HepG2 (cell line): ENCODE measurements around the gene DHH. TPM values are rescaled to one million over a fixed set of nuclear protein-coding genes. Genes with fewer than 3 reads are reported as not detected.
A peak's percentile ranks its signal among the peaks of the same experiment; 100 is the strongest.

ENCODE experiments used
- JUNB ChIP-seq: sonication (generic); formaldehyde crosslinking; IDR thresholded peaks from 2 replicates; pipeline ENCODE4 v1.8.0; 2022; ENCODE audit warnings: missing genetic modification reagents, mild to moderate bottlenecking, borderline replicate concordance
- NCOR1 ChIP-seq: fragments of 200-600 bp; sonication (generic); IDR thresholded peaks from 2 replicates; pipeline ENCODE4 v1.7.0; 2017; ENCODE audit warnings: antibody characterized with exemption, low read length, borderline replicate concordance
- ZNF292 ChIP-seq: sonication (generic); formaldehyde crosslinking; IDR thresholded peaks from 2 replicates; pipeline ENCODE4 v1.8.1; 2022; ENCODE audit warnings: mild to moderate bottlenecking, low read depth, missing genetic modification reagents, borderline replicate concordance
- ZNF446 ChIP-seq: sonication (generic); formaldehyde crosslinking; IDR thresholded peaks from 2 replicates; pipeline ENCODE4 v1.5.0; 2020; ENCODE audit warnings: mild to moderate bottlenecking, missing genetic modification reagents
- ZNF792 ChIP-seq: IDR thresholded peaks from 2 replicates; pipeline ENCODE4 v1.6.1; 2016
- ZNF839 ChIP-seq: sonication (generic); formaldehyde crosslinking; IDR thresholded peaks from 2 replicates; pipeline ENCODE4 v1.4.0; 2020; ENCODE audit warnings: missing genetic modification reagents, mild to moderate bottlenecking, borderline replicate concordance
- polyA plus RNA-seq, 8 experiments: library from polyadenylated mRNA; depleted of rRNA in 3 of 8; stranded (reverse) in 7 of 8; unstranded in 1 of 8; fragments of >200 nt; fragmentation: Illumina TruSeq in 4 of 8; extraction: Trizol in 4 of 8; gene quantifications; 2 replicates each; pipeline versions ENCODE4 v1.2.1 to v1.2.3, GENCODE V29; 2011 to 2016; ENCODE audit warnings: low read depth in 4 of 8, missing spikeins in 1 of 8, mixed read lengths in 1 of 8; ENCODE audit not compliant: insufficient read depth in 1 of 8
- total RNA-seq, 5 experiments: library from RNA; depleted of rRNA; stranded (reverse); fragments of >200 nt; fragmentation: Illumina TruSeq; extraction: Trizol; gene quantifications; 2 replicates each; pipeline ENCODE4 v1.2.3, GENCODE V29; 2016; ENCODE audit warnings: low read depth in 1 of 5
- TF ChIP-seq, protein P1 (sequence below): IDR thresholded peaks from 2 replicates; pipeline ENCODE4 v1.6.1; 2012; ENCODE audit warnings: low read length, improper control_type of control experiment
- TF ChIP-seq, protein P2 (sequence below): sonication (generic); formaldehyde crosslinking; IDR thresholded peaks from 2 replicates; pipeline ENCODE4 v1.5.1; 2020; ENCODE audit warnings: mild to moderate bottlenecking, missing genetic modification reagents, moderate library complexity
- TF ChIP-seq, protein P3 (sequence below): sonication (generic); formaldehyde crosslinking; IDR thresholded peaks from 2 replicates; pipeline ENCODE4 v1.4.0; 2020; ENCODE audit warnings: missing genetic modification reagents, borderline replicate concordance
- TF ChIP-seq, protein P4 (sequence below): sonication (generic); formaldehyde crosslinking; IDR thresholded peaks from 2 replicates; pipeline ENCODE4 v1.8.1; 2023; ENCODE audit warnings: mild to moderate bottlenecking, moderate library complexity, missing genetic modification reagents
- TF ChIP-seq, protein P5 (sequence below): sonication (generic); formaldehyde crosslinking; conservative IDR thresholded peaks from 2 replicates; pipeline ENCODE4 v1.8.1; 2023; ENCODE audit warnings: missing genetic modification reagents

The DHH gene
- total and polyA plus RNA-seq, 2 of the 13 experiments (the other 11 are each of a cell fraction or from before 2014, with no cell fraction given): not detected

DNA sequence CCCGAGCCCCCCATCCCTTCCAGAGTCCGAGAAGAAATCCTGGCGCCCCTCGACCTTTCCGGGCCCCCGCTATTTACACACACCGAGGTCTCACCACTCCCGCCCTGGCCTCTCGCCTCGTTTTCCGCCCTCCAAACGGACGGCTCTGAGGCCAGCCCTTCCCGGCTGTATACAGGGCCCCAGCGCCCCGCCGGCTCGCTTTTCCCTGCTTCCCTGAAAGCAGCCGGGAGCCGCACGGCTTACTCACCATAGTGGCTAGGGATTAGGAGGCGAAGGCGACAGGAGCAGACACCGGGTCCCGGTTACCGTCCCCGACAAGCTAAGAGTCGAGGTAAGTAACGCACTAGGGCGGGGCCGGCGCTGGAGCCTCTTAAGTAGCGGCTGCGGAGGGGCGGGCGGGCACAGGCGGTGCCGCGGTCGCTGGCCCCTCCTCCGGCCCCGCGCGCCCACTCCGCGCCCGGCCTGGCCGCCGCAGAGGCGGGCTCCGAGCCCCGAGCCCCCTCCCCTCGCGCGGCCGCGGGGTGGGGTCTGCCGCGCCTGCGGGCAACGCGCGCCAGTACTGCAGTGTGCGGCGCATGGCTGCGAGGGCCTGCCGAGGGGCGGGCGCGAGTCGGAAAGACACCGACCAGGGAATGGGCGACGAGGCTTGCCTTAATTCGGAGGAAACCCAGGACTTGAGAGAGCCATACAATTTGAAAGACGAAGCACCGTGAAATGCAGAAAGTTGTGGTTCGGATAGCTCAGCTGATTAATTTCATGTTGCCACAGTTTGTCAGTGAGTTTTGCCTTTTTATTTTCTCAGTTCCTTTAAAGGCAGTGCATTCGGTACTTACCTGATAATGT lies 36.7 kb upstream of the DHH start, which contains the start of gene TUBA1B (continued):
- TF ChIP-seq, protein P1, sequence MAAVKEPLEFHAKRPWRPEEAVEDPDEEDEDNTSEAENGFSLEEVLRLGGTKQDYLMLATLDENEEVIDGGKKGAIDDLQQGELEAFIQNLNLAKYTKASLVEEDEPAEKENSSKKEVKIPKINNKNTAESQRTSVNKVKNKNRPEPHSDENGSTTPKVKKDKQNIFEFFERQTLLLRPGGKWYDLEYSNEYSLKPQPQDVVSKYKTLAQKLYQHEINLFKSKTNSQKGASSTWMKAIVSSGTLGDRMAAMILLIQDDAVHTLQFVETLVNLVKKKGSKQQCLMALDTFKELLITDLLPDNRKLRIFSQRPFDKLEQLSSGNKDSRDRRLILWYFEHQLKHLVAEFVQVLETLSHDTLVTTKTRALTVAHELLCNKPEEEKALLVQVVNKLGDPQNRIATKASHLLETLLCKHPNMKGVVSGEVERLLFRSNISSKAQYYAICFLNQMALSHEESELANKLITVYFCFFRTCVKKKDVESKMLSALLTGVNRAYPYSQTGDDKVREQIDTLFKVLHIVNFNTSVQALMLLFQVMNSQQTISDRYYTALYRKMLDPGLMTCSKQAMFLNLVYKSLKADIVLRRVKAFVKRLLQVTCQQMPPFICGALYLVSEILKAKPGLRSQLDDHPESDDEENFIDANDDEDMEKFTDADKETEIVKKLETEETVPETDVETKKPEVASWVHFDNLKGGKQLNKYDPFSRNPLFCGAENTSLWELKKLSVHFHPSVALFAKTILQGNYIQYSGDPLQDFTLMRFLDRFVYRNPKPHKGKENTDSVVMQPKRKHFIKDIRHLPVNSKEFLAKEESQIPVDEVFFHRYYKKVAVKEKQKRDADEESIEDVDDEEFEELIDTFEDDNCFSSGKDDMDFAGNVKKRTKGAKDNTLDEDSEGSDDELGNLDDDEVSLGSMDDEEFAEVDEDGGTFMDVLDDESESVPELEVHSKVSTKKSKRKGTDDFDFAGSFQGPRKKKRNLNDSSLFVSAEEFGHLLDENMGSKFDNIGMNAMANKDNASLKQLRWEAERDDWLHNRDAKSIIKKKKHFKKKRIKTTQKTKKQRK: no peak
- TF ChIP-seq ZNF292 (CRISPR knock-in tag) (no peak), NCOR1 (no peak), ZNF446 (CRISPR knock-in tag) (peak; percentile 3; the same call in 1 of the 2 replicates), JUNB (CRISPR knock-in tag) (peak; percentile 61), ZNF792 (CRISPR knock-in tag) (peak; percentile 24), ZNF839 (CRISPR knock-in tag) (no peak)
- TF ChIP-seq, protein P2, sequence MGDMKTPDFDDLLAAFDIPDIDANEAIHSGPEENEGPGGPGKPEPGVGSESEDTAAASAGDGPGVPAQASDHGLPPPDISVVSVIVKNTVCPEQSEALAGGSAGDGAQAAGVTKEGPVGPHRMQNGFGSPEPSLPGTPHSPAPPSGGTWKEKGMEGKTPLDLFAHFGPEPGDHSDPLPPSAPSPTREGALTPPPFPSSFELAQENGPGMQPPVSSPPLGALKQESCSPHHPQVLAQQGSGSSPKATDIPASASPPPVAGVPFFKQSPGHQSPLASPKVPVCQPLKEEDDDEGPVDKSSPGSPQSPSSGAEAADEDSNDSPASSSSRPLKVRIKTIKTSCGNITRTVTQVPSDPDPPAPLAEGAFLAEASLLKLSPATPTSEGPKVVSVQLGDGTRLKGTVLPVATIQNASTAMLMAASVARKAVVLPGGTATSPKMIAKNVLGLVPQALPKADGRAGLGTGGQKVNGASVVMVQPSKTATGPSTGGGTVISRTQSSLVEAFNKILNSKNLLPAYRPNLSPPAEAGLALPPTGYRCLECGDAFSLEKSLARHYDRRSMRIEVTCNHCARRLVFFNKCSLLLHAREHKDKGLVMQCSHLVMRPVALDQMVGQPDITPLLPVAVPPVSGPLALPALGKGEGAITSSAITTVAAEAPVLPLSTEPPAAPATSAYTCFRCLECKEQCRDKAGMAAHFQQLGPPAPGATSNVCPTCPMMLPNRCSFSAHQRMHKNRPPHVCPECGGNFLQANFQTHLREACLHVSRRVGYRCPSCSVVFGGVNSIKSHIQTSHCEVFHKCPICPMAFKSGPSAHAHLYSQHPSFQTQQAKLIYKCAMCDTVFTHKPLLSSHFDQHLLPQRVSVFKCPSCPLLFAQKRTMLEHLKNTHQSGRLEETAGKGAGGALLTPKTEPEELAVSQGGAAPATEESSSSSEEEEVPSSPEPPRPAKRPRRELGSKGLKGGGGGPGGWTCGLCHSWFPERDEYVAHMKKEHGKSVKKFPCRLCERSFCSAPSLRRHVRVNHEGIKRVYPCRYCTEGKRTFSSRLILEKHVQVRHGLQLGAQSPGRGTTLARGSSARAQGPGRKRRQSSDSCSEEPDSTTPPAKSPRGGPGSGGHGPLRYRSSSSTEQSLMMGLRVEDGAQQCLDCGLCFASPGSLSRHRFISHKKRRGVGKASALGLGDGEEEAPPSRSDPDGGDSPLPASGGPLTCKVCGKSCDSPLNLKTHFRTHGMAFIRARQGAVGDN (CRISPR knock-in tag): peak; percentile 69
- TF ChIP-seq, protein P3, sequence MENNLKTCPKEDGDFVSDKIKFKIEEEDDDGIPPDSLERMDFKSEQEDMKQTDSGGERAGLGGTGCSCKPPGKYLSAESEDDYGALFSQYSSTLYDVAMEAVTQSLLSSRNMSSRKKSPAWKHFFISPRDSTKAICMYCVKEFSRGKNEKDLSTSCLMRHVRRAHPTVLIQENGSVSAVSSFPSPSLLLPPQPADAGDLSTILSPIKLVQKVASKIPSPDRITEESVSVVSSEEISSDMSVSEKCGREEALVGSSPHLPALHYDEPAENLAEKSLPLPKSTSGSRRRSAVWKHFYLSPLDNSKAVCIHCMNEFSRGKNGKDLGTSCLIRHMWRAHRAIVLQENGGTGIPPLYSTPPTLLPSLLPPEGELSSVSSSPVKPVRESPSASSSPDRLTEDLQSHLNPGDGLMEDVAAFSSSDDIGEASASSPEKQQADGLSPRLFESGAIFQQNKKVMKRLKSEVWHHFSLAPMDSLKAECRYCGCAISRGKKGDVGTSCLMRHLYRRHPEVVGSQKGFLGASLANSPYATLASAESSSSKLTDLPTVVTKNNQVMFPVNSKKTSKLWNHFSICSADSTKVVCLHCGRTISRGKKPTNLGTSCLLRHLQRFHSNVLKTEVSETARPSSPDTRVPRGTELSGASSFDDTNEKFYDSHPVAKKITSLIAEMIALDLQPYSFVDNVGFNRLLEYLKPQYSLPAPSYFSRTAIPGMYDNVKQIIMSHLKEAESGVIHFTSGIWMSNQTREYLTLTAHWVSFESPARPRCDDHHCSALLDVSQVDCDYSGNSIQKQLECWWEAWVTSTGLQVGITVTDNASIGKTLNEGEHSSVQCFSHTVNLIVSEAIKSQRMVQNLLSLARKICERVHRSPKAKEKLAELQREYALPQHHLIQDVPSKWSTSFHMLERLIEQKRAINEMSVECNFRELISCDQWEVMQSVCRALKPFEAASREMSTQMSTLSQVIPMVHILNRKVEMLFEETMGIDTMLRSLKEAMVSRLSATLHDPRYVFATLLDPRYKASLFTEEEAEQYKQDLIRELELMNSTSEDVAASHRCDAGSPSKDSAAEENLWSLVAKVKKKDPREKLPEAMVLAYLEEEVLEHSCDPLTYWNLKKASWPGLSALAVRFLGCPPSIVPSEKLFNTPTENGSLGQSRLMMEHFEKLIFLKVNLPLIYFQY (CRISPR knock-in tag): no peak
- TF ChIP-seq, protein P4, sequence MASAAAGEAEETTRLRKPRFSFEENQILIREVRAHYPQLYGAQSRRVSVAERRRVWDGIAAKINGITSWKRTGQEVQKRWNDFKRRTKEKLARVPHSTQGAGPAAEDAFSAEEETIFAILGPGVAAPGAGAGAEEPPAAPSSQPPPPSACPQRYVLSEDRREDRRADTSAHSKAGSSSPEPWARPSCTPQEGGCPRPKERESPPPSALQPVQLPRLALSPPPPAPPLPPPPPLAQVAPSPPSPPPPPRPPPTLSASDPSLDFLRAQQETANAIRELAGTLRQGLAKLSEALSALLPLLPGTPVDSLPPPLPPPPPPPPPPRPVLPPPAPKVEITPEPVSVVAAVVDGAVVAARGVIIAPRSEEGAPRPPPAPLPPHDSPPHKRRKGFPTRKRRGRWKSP (CRISPR knock-in tag): peak; percentile 83; the same call in 1 of the 2 replicates
- TF ChIP-seq, protein P5, sequence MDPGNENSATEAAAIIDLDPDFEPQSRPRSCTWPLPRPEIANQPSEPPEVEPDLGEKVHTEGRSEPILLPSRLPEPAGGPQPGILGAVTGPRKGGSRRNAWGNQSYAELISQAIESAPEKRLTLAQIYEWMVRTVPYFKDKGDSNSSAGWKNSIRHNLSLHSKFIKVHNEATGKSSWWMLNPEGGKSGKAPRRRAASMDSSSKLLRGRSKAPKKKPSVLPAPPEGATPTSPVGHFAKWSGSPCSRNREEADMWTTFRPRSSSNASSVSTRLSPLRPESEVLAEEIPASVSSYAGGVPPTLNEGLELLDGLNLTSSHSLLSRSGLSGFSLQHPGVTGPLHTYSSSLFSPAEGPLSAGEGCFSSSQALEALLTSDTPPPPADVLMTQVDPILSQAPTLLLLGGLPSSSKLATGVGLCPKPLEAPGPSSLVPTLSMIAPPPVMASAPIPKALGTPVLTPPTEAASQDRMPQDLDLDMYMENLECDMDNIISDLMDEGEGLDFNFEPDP: no peak
